Aorta (tissue), 5 donors: ENCODE results near the gene INTS7. TPM values are rescaled to one million over a fixed set of nuclear protein-coding genes. Genes with fewer than 3 reads are reported as not detected.
"Not testable (repeated sequence)": the region's sequence is repeated elsewhere in the genome, so short reads cannot be mapped to it uniquely, and the experiment has no call there.

Source experiments
- ATAC-seq: fragments of 200-7000 bp; cut with Tn5 transposase; one replicate; pipeline ENCODE4 v1.9.1; 2022; ENCODE audit warnings: moderate library complexity; ENCODE audit not compliant: low FRiP score
- DNase-seq, 2 donors: peaks; one replicate each; pipeline ENCODE4 v3.0.0-alpha.2; 2020
- H3K27ac ChIP-seq, 2 donors: one replicate each; pipeline ENCODE4 v1.5.1; 2013; ENCODE audit warnings: low read length in 2 of 2, mild to moderate bottlenecking in 2 of 2, moderate library complexity in 2 of 2, control low read depth in 1 of 2, inconsistent platforms in 1 of 2, low read depth in 1 of 2
- H3K27me3 ChIP-seq, 2 donors: one replicate each; pipeline ENCODE4 v1.6.1; 2013; ENCODE audit warnings: control low read depth in 1 of 2, low read length in 1 of 2, mild to moderate bottlenecking in 1 of 2, moderate library complexity in 1 of 2; ENCODE audit not compliant: insufficient read depth in 2 of 2, control insufficient read depth in 1 of 2
- H3K36me3 ChIP-seq, 2 donors: one replicate each; pipeline ENCODE4 v1.6.1; 2013; ENCODE audit warnings: control low read depth in 1 of 2, low read length in 1 of 2, mild to moderate bottlenecking in 1 of 2; ENCODE audit not compliant: insufficient read depth in 2 of 2, control insufficient read depth in 1 of 2
- H3K4me1 ChIP-seq, 2 donors: one replicate each; pipeline ENCODE4 v1.6.1; 2013; ENCODE audit warnings: low read length in 2 of 2, control low read depth in 1 of 2, mild to moderate bottlenecking in 1 of 2, moderate library complexity in 1 of 2; ENCODE audit not compliant: insufficient read depth in 2 of 2, control insufficient read depth in 1 of 2
- H3K4me3 ChIP-seq, 2 donors: one replicate each; pipeline ENCODE4 v1.5.1; 2013; ENCODE audit warnings: low read length in 2 of 2, control low read depth in 1 of 2, mild to moderate bottlenecking in 1 of 2
- H3K9me3 ChIP-seq: one replicate; pipeline ENCODE4 v1.6.1; 2013; ENCODE audit warnings: mild to moderate bottlenecking, low read length; ENCODE audit not compliant: control insufficient read depth
- WGBS, 2 donors: extraction: QIAGEN DNeasy Blood & Tissue Kit; methylation state at CpG; one replicate each; pipeline ENCODE4 v1.1.7; 2013; 5-methylcytosine and 5-hydroxymethylcytosine counted together
- intact Hi-C, 2 donors: fragments of 100-400 bp; cut with DNase I; formaldehyde crosslinking; loops; one replicate each; pipeline versions ENCODE4 v1.14.2 to v1.15.0; 2022
- polyA plus RNA-seq, 2 donors: library from polyadenylated mRNA; stranded (reverse); fragments of 200-250 nt; gene quantifications; one replicate each; pipeline ENCODE4 v1.2.3, GENCODE V29; 2013
- total RNA-seq, 2 donors: library from RNA; stranded (reverse); fragmentation: NEBNext Ultra II Directional; extraction: Animal tissue kit (Norgen Biotek cat#: 25700); gene quantifications; one replicate each; pipeline ENCODE4 v1.2.1, GENCODE V29; 2021
- donor health status: healthy with polysubstance abuse.
- donor health status: Bipolar disorder and iron deficiency.
- donor health status: DM: no; HTN: no; CAD: no.
- donor health status: DM: no; HTN: no; CAD: no.
- donor health status: DM: yes; HTN: yes; CAD: no.

The INTS7 gene
- total and polyA plus RNA-seq, 4 donors: 3.8 to 9.4 (median 5.7) TPM

- intact Hi-C loops: not testable (repeated sequence)
Measured at GRCh38 chr1:212022908-212023307, 12.4 kb downstream of the INTS7 start.

DNA sequence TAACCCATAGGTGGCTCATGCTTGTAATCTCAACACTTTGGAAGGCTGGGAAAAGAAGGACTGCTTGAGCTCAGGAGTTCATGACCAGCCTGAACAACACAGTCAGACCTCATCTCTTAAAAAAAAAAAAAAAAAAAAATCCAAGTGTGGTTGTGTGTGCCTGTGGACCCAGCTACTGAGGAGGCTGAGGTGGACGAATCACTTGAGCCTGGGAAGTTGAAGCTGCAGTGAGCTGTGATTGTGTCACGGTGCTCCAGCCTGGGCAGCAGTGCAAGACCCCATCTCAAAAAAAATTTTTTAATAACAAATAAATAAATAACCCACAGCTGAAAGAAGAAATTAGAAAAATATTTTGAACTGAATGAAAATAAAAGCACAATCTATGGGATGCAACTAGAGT, 13.8 kb downstream of the INTS7 start:
- intact Hi-C loops: no loop called here
- DNase-seq (no peak), ATAC-seq (no peak)
- H3K36me3 ChIP-seq: no peaks in the 10 kb centered on the region
- no peak overlapping the region for H3K27ac ChIP-seq
- H3K9me3 ChIP-seq: no peaks in the 10 kb centered on the region
- no peaks in the 10 kb centered on the region for H3K27me3 ChIP-seq
- WGBS, 2 donors: 84 to 89% methylated on average over 2 of the region's 2 CpGs
- no peaks in the 10 kb centered on the region for H3K4me1 ChIP-seq
- H3K4me3 ChIP-seq: no peak overlapping the region

More at GRCh38 chr1:212022908-212023307, 12.4 kb downstream of the INTS7 start:
- not testable (repeated sequence) for H3K4me3 ChIP-seq, H3K27me3 ChIP-seq, ATAC-seq, H3K36me3 ChIP-seq, H3K4me1 ChIP-seq, H3K27ac ChIP-seq, DNase-seq, H3K9me3 ChIP-seq

DNA sequence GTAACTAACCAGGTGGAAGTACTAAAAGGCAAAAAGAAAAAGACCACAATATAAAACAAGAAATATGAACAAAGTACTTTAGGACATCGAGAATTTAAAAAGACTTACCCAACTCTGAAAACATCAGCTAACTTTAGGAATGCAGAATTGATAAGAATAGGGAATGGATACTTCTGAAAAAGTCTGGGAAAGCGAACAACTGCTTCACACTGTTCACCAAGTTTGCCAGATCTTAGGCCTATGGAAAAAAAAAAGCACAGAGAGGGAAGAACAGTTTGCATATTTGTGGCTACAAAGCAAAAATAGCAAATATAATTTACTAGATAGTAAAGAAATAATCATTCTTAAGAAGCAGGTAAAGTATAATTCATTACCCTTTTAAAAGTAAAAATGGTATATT, 14.4 kb downstream of the INTS7 start:
- DNase-seq (no peak), ATAC-seq (no peak)
- intact Hi-C loops: no loop called here
- no peaks in the 10 kb centered on the region for H3K4me1 ChIP-seq
- H3K27me3 ChIP-seq: no peaks in the 10 kb centered on the region
- 61 to 63% methylated on average over 2 of the region's 2 CpGs for WGBS, 2 donors
- H3K36me3 ChIP-seq: no peaks in the 10 kb centered on the region
- no peak overlapping the region for H3K4me3 ChIP-seq
- no peak overlapping the region for H3K27ac ChIP-seq
- no peaks in the 10 kb centered on the region for H3K9me3 ChIP-seq

GRCh38 chr1:212013672-212014071, 21.7 kb downstream of the INTS7 start:
- H3K36me3 ChIP-seq: peaks cover 0 to 2% of the 10 kb centered on the region in 2 donors
- intact Hi-C loops: no loop called here
- no peaks in the 10 kb centered on the region for H3K9me3 ChIP-seq
- no peak for ATAC-seq
- H3K27ac ChIP-seq: no peak overlapping the region
- H3K4me3 ChIP-seq: no peak overlapping the region
- no peaks in the 10 kb centered on the region for H3K4me1 ChIP-seq
- DNase-seq: no peak
- H3K27me3 ChIP-seq: no peaks in the 10 kb centered on the region
- WGBS, 2 donors: 58 to 63% methylated on average over 2 of the region's 2 CpGs

DNA sequence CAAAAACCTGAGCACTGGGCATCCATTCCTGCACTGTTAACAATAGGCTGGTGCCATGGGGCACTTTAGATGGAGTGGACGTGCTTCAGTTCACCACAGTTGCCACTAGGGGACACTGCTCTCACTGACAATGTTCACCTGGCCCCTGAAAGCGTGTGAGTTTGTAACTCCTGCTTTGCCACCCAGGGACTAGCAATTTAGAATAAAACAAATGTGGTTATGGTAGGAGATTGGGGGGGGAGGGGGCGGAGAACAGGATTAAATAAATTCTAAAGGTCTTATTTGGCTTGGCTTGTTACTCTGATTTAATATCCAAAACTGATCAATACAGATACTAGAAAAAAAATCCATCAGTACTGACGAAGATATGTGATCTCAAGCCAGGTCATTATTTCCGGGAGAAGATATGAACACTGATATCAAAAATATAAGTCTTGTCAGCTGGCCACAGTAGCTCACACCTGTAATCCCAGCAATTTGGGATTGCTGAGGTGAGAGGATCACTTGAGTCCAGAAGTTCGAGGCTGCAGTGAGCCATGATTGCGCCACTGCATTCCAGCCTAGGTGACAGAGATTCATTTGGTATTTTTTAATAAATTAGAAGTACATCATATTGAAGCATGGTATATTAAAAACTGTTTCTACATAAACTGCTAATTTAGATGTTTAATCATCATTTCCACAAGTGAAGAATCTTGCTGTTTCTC, 23.2 kb downstream of the INTS7 start:
- H3K27me3 ChIP-seq: no peaks in the 10 kb centered on the region
- intact Hi-C loops: no loop called here
- 55 to 56% methylated on average over 7 of the region's 7 CpGs for WGBS, 2 donors
- H3K9me3 ChIP-seq: no peaks in the 10 kb centered on the region
- no peak overlapping the region for H3K4me3 ChIP-seq
- peaks cover 2 to 3% of the 10 kb centered on the region in 2 donors for H3K36me3 ChIP-seq
- ATAC-seq (peak; percentile 90), DNase-seq (peak; percentile 66 to 81)
- no peaks in the 10 kb centered on the region for H3K4me1 ChIP-seq
- H3K27ac ChIP-seq: no peak overlapping the region

GRCh38 chr1:212010004-212010403, 25.4 kb downstream of the INTS7 start:
- H3K9me3 ChIP-seq: no peaks in the 10 kb centered on the region
- H3K4me3 ChIP-seq: no peak overlapping the region
- H3K27ac ChIP-seq: no peak overlapping the region
- intact Hi-C loops: no loop called here
- no peaks in the 10 kb centered on the region for H3K4me1 ChIP-seq
- WGBS, 2 donors: 72 to 81% methylated on average over 3 of the region's 3 CpGs
- no peak for ATAC-seq
- H3K36me3 ChIP-seq: peaks cover 3% of the 10 kb centered on the region in 2 donors
- DNase-seq: no peak
- H3K27me3 ChIP-seq: no peaks in the 10 kb centered on the region

DNA sequence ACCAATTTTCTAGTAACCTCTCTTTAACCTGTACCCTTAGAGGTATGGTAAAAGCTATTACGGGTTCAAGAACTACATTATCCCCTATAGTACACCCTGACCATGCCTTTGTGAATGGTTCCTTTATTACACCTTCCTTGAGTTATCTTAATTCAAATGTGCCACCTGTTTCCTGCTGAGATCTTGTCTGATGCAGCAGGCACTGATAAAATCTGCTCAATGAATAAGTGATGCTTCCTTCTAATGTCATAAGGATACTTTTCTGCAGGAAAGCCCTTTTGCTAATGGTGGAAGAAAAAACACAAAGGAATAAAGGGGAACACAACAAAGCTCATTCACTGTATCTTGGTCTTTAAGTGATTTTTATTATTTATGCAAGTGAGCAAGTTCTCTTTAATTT, 25.8 kb downstream of the INTS7 start:
- no peak for DNase-seq
- WGBS, 2 donors: 95 to 100% methylated on average over 1 of the region's 1 CpG
- H3K36me3 ChIP-seq: peaks cover 3% of the 10 kb centered on the region in 2 donors
- no peak overlapping the region for H3K4me3 ChIP-seq
- no peaks in the 10 kb centered on the region for H3K4me1 ChIP-seq
- H3K27me3 ChIP-seq: no peaks in the 10 kb centered on the region
- no peak overlapping the region for H3K27ac ChIP-seq
- no peaks in the 10 kb centered on the region for H3K9me3 ChIP-seq
- no peak for ATAC-seq
- intact Hi-C loops: no loop called here

DNA sequence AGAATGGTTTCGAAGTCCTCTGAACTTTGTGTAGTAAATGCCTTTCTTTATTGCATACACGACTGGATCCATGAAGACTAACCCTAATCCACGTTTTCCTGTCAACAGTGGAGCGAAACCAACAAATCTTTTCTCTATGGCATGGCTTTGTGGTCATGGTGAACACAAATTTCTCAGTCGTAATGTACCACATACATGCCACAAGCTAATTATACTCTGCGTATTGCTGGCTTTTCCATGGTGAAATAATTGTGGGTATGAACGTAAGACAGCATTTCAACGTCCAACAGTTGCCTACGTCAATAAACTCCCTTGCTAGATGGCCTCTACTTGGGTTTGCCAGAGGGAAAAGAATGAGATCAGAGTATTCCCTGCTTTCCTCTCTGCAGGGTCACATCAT, 27.5 kb downstream of the INTS7 start:
- Histone ChIP-seq H3K27me3 (no peaks in the 10 kb centered on the region), H3K4me1 (no peaks in the 10 kb centered on the region), H3K27ac (no peak overlapping the region), H3K4me3 (no peak overlapping the region), H3K9me3 (no peaks in the 10 kb centered on the region), H3K36me3 (peaks cover 3% of the 10 kb centered on the region in 2 donors)
- intact Hi-C loops: no loop called here
- 88 to 91% methylated on average over 9 of the region's 9 CpGs for WGBS, 2 donors
- DNase-seq: no peak
- ATAC-seq: no peak

DNA sequence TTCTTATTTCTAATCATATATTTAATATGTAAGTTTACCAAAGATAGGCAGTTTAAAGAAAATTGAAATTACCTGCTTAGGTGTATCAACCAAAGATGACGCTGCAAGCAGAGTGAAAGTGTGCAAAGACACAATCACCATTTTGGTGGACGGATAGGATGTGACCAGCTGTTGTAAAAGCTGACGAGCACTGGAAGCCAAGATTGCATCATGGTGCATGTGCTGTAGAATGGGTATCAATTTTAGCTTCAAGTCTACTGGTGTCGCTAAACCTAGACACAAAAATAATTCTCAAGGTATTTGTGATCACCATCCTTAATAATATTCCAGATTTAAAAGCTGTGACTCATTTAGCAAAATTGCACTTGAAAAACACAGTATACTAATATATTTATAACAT, 28.2 kb downstream of the INTS7 start:
- WGBS, 2 donors: 94 to 97% methylated on average over 4 of the region's 4 CpGs
- no peaks in the 10 kb centered on the region for H3K4me1 ChIP-seq
- no peak overlapping the region for H3K4me3 ChIP-seq
- H3K27me3 ChIP-seq: no peaks in the 10 kb centered on the region
- intact Hi-C loops: no loop called here
- H3K9me3 ChIP-seq: no peaks in the 10 kb centered on the region
- ATAC-seq (no peak), DNase-seq (no peak)
- H3K27ac ChIP-seq: no peak overlapping the region
- H3K36me3 ChIP-seq: peaks cover 3% of the 10 kb centered on the region in 2 donors
